Astrocyte of the hippocampus (primary cell): ENCODE measurements around the gene MCM7.

Experiments used
- DNase-seq: peaks from one replicate; pipeline ENCODE4 v3.0.0; 2011; ENCODE audit warnings: low read depth, low spot score

The MCM7 gene

DNA sequence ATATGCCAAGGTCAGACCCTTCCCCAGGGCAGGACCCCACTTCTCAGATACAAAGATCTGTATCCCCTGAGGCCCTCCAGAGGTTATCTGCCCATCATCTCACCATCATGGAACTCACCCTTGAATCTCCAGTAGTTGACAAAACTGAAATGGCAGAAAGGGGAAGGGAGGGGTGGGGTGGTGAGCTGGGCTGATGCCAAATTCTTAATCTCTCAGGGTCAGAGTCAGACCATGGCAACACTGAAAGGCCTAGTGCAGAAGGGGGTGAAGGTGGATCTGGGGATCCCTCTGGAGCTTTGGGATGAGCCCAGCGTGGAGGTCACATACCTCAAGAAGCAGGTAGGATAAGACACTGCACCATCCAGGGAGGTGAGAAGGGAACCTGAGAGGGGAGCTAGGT lies 21.4 kb upstream of the MCM7 start:
- no peak for DNase-seq

DNA sequence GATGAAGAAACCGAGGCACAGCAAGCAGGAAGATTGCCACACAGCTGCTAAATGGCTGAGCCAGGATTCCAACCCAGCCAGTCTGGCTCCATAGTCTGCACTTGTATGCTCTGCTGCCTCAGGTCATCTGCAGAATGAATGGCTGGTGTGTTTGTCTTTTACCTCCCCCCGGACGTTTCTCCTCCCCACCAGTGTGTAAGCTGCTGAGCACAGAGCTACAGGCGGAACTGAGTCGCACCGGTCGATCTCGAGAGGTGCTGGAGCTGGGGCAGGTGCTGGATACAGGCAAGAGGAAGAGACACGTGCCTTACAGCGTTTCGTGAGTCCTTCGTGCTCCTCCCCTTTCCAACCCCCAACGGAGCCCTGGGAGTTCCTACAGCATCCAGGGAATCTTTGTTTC lies 20.9 kb upstream of the MCM7 start:
- DNase-seq, result no peak

DNA sequence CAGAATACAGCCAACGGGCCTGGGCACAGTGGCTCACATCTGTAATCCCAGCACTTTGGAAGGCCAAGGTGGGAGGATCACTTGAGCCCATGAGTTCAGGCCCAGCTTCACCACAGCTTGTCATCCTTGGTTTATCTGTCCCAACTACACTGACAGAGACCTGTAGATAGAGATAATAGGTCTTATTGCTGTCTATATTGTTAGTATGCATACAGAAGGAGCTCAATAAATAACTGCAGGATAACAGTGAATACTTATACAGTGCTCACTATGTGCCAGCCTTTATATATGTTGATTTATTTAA lies 19.5 kb upstream of the MCM7 start:
- no peak for DNase-seq

DNA sequence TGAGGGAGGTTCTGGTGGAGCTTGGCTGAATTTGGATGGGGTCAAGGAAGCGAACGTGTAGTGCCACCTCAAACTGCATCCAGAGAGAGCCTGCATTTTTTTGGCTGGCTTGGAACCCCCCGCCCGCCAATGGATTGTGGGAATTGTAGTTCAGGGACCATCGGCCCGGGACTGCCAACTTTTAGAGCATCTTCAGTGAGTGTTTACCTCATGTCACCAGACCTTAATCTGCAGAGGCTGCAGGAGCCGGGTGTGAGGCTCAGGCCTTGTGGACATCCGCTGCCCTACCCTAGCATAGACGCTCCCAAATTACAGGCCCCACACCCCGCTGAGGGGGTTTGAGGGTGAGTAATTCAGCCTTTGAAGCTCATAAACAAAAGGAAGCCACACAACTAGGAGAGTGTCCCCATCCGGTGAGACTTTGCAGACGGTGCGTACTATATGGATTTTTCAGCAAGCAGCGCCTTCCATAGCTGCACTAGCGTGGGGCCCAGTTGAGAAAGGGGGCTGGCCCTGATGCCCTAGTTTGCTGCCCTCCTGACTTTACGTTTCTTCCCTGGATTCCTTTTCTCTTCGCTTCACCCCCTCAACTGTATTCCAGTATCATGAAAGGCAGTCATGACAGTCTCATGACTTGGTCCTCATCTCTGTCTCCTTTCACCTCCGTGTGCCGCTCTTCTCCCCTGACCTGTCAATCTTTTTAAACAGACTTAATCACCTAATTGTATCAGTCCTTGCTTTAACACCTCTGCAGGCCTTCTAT lies 19.0 kb upstream of the MCM7 start:
- DNase-seq, result peak; percentile 76

DNA sequence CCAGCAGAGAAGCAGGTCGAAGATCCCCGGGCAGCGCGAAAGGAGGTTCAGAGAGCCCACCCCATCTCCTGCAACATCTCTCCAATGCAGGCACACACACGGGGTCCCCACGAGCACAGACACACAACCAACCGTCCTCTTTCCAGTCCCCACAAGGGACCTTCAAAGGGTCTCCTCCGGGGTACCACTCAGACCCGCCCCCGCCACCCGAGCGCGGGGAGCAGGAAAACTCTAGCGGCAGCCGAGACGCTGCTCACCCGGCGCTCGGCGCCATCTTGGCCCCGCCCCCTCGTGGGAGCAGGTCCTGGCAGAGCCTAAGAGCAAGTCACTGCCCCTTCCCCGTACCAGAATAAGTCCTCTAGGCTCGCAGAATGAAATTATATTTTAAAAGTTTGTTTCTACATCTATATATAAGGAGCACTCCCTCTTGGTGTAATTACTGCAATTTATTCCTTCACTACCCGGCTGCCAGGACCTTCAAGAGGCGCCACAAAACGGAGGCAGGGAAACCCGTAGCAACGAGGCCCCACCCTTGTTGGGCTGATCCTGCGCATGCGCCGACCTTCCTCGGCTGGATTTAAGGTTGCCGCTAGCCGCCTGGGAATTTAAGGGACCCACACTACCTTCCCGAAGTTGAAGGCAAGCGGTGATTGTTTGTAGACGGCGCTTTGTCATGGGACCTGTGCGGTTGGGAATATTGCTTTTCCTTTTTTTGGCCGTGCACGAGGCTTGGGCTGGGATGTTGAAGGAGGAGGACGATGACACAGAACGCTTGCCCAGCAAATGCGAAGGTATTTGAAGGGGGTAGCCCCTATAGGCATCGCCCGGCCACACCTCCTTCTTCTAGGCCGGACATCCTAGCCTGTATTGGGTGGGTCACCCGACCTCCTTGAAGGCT lies 18.1 kb upstream of the MCM7 start, which contains the start of the genes CNPY4 and TAF6:
Gene CNPY4, plus strand, starts transcription at position 563 of the 898 bp plus-strand sequence. Its CDS starts 111 bp downstream, at position 674.
Gene TAF6, minus strand, starts transcription at position 287 of the 898 bp plus-strand sequence. CDS start 5,149 bp downstream, outside the sequence.
- peak; percentile 97 for DNase-seq

DNA sequence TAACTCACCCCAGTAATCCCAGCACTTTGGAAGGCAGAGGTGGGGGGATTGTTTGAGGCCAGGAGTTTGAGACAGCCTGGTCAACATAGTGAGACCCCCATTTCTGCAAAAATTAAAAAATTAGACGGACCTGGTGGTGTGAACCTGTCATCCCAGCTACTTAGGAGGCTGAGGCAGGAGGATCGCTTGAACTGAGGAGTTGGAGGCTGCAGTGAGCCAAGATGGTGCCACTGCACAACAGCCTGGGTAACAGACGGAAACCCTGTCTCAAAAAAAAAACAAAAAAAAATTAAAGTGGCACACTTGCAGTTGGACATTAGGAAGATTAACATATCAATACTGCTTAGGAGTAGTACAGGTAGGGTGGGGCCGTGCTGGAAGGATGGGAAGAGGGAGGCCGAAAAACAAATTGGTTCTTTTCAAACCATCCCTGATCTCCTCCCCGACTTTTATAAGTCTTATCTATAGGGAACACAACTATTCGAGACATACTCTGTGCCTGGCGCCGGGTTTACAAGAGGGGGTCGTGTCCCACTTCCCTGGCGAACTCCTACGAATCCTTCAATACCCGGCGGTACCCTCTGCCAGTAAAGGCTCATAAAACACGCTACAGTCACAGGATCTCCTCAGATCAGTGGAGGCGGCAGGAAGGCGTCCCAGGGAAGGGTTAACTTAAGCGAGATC lies 17.3 kb upstream of the MCM7 start:
- DNase-seq, result no peak

DNA sequence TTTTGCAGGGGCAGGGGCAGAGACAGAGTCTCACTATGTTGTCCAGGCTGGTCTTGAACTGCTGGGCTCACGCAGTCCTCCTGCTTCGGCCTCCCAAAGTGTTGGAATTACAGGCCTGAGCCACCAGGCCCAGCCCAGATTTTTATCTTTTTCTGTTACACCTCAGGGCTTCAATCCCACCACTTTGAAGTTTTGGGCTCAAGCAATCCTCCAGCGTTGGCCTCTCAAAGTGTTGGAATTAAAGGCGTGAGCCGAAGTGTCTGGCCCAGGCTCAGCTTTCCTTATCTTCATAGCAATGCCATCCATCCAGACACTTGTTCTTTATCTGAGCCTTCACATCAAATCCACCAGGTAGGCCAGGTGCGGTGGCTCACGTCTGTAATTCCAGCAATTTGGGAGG lies 13.8 kb upstream of the MCM7 start:
- no peak for DNase-seq

DNA sequence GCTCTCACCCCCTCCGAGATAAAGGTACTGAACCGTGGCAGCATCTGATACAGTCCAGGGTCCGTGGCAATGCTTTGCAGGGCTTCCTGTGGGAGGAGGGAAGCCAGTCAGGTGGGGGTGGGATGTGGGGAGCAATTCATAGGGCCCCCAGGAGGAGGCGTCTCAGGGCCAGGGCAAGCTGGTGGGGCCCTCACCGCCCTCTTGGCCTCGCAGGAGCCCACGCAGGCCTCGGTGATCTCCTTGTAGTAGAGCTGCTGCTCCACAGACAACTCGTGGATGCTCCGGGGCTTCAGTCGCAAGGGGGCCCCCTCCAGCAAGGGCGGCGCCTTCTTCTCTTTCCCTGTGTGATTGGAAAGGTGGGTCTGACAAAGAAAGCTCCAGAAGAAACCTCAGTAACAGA lies 10.7 kb upstream of the MCM7 start:
- DNase-seq, result no peak

DNA sequence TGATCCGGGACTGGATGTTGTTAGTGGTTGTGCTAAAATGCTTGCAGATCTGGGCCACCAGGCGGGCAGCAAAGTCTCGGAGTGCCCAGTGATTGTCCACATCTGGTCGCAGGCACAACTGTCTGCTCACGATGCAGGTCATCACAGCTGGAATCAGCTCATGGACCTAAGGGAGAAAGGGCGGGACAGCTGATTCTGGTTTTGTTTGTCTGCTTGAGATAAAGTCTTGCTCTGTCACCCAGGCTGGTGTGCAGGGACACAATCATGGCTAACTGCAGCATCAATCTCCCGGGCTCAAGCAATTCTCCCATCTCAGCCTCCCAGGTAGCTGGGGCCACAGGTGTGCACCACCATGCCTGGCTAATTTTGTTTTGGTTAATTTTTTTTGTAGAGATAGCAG lies 10.0 kb upstream of the MCM7 start:
- DNase-seq, result no peak

DNA sequence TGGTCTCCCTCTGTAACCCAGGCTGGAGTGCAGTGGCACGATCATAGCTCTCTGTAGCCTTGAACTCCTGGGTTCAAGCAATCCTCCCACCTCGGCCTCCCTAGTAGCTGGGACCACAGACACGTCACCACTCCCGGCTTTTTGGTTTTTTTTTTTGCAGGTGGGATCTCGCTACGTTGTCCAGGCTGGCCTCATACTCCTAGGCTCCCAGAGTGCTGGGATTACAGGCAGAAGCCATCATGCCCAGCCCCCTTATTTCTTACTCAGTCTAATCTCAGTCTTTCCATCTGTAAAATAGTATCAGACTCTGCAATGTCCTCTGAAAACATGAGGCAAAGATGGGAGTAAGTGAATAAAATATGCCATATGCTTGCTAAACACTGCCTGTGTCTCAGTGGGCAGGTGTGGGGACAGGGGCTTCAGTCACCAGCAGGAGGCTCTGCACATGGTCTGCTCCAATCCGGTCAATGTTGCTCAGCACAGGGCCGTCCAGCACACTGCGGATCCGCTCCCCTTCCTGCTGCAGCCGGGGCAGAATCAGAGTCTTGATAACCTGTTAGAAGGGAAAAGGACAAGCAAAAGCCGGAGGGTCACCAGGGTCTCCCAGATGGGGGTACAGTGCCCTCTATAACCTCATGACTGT lies 8.4 kb upstream of the MCM7 start:
- DNase-seq, result no peak

DNA sequence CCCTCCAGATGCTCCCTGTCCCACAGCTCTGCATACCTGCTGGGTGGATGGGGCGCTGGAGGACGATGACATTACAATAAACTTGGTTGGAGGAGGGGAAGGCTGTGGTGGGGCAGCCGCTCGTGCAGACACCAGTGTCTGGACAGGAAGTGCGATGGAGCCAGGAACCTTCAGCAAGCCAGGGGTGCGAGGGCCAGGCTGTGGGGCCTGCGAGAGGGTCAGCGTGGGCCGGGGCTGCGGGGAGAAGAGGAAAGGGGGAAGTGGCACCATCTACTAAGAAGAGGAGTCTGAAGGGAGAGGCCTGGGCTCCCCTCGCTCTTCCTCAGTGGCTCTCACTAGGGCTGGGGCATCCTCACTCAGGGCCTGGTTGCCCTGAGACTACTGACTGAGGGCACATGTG lies 6.7 kb upstream of the MCM7 start:
- no peak for DNase-seq

DNA sequence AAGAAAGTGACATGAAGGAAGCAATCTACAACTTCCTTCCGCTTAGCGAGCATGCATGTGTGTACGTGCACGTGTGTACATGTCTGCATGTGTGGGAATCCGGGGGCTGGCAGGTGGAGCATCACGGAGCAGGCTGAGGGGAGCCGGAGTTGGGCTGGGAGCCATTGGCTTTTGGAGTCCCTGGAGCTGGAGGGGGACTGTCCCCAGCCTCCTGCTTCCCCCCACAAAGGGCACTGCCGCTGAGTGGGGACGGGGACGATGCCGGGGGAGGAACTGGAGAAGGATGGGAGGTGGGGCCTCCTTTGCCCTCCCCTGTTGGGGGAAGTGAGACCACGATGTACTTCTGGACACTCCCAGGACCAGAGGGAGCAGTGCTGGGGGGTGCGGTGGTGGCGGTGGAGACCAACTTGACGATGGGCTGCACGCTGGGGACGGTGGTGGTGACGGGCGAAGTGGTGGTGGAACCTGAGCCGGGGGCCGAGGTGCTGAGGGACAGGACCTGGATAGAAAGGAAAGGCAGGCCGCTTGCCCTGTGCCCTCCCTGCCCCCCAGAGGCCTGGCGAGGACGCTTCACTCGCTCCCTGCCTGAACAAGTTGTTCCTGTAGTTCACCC lies 6.0 kb upstream of the MCM7 start:
- DNase-seq, result no peak

DNA sequence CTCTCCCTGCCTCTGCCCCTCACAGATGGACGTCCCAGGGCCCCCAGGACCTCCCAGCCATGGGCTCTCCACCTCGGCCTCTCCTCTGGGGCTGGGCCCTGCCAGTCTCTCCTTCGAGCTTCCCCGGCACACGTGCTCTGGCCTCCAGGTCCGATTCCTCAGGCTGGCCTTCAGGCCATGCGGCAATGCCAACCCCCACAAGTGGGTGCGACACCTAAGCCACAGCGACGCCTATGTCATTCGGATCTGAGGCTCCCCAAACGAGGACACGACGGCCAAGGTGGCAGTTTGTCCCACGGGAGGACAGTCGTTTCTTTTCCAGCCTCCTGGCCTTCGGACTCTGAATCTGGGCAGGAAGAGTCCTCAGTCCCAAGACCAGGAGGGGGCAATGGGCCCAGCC lies 5.4 kb upstream of the MCM7 start:
- no peak for DNase-seq

DNA sequence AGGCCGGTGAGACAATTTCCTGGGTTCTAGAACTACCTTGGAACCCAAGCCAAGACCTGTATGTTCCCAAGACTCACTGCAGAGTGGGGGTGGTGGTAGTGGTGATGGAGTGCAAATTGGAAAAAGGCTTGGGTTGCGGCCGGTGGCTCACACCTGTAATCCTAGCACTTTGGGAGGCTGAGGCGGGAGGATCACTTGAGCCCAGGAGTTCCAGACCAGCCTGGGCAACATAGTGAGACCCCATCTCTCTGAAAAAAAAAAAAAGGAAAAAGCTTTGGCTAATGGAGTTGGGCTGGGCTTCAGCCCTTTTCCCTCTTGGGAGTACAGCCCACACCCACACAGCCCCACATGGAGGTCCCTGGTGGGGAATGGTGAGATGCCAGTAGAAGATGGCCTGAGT lies 4.3 kb upstream of the MCM7 start:
- DNase-seq, result no peak

DNA sequence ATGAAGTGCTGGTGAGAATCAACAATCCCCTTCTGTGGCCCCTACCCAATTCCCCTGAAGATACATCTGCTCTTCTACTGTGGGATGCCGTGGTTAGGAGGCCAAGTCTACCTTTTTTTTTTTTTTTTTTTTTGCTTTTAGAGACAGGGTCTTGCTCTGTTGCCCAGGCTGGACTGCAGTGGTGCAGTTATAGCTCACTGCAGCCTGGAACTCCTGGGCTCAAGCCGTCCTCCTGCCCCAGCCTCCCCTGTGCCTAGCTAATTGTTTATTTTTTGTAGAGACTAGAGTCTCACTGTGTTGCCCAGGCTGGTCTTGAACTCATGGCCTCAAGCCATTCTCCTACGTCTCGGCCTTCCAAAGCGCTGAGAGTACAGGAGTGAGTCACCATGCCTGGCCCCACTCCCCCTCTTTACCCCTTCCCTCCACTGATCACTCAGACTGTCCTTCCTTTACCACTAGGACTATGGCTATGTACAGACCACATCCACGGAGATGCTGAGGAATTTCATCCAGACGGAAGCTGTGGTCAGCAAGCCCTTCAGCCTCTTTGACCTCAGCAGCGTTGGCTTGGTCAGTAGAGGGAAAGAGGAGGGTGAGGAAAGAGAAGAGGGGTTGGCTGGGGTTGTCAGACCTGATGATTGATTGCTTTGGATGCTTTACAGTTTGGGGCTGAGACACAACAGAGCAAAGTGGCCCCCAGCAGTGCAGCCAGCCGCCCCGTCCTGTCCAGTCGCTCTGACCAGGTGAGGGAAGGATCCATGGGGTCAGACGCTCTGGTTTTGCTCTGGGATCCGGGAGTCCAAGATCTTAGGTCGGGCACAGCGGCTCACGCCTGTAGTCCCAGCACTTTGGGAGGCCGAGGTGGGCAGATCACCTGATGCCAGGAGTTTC lies 2.0 kb upstream of the MCM7 start:
- DNase-seq, result peak; percentile 93

DNA sequence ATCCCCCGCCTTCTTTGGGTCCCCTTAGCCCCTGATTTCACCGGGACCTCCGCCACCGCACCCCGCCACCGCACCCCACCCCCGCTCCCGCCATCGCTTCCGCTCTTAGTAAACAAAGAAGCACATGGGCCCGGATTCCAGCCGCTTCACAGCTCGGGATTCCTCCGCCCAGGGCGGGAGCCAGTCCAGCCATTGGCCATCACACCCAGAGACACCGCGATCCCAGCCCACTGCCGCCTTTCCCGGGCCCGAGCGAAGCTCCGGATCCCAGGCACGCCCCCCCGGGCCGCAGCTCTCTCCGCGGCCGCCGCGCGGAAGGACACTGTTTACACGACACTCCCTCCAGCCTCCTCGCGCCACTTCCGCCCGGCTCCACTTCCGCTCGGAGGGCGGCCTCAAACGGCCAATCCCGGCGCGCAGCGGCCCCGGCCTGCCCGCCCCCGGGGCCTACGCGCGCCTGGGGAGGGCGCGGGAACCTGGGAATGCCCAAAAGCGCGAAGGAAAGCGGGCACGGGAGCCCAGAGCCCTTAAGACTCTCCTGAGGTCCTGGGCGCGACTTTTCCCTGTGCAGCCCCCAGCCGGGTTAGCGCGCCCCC lies 679 bp downstream of the MCM7 start:
- DNase-seq, result peak; percentile 99

DNA sequence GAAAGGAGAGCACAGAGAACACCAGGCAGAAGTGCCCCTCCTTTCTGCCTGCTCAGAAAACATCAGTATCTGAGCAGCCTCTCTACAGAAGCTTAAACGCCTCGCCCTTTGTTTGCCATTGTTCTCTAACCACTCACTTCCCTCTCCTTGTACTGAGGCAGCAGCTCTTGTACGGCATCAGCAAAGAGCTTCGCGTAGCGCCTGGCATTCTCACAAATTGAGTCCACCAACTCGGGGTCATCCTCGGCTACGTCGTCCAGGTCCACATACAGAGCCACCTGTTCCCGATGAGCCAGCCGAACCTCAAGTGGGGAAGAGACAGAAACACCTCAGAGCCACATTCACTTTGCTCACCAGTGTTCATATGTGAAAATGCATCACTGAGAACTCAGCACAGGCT lies 1.7 kb downstream of the MCM7 start:
- DNase-seq, result peak; percentile 25

DNA sequence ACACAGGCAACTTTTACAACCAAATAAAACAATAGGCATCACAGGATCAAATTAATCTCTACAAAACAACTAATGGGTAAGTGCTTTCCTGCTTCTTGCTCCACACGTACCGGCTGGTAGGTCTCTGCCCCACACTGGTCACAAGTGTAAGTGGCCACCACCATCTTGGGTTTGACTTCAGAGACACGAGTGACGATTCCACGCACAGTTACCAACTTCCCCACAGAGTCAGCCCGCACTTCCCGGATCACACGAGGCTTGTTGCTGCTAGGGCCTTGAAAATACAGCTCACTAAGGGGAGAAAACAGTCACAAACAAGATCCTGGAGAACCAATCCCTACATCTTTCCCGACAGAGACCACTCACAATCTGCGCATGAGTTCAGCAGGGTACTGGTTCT lies 2.3 kb downstream of the MCM7 start:
- no peak for DNase-seq

DNA sequence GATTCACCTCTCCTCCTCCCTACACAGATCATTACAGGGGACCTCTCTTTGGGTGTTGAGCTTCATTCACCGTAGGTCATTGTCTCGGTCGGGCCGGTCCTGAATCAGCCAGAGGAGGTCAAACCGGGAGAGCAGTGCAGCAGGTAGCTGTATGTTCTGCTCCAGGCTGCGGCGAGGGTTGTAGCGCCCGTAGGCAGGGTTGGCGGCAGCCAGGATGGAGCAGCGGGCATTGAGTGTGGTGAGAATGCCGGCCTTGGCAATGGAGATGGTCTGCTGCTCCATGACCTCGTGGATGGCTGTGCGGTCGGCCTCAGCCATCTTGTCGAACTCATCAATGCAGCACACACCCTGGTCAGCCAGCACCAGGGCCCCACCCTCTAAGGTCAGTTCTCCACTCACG lies 5.5 kb downstream of the MCM7 start:
- no peak for DNase-seq

DNA sequence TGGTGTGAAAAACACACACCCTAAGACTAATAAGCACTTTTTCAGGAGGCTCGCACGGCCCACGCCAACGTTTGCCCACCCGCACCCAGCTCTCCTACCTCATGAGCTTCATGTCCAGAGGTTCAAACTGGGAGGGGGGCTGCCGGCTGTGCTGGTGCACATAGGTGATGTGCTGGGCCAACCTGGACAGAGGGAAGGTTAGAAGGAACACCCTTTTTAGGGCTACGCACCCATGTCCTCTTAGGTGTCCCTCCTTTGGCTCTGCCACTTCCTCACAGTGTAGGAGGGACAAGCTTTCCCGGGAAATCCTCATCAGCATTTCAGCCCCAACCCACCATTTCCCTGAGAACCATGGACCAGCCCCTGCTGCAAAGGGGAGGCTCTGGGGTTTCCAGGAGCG lies 5.9 kb downstream of the MCM7 start:
- no peak for DNase-seq
